SU-DHL-6 (cell line): ENCODE measurements around the gene SLC11A1.

ENCODE experiments used
- CTCF ChIP-seq: fragments of 200-600 bp; sonication (generic); IDR thresholded peaks from one replicate; pipeline ENCODE4 v1.5.1; 2017; ENCODE audit warnings: antibody characterized with exemption, mild to moderate bottlenecking, low read length, moderate library complexity; ENCODE audit not compliant: insufficient read depth, poor library complexity, severe bottlenecking
- EZH2phosphoT487 ChIP-seq: fragments of 200-600 bp; sonication (generic), shearing (Covaris generic); conservative IDR thresholded peaks from 2 replicates; pipeline ENCODE4 v1.6.1; 2018; ENCODE audit warnings: mild to moderate bottlenecking, antibody characterized with exemption, low read length, moderate library complexity, mixed read lengths

GRCh38 chr2:218344755-218345417 lies 37.2 kb upstream of the SLC11A1 start:
- no peak for TF ChIP-seq CTCF
- no peak for TF ChIP-seq EZH2phosphoT487
